K562 (cell line): ENCODE results near the gene SLC5A11.

Source experiments
- ARNT ChIP-seq, 2 experiments: fragments of 450-650 bp; IDR thresholded peaks; 2 replicates each; pipeline ENCODE4 v1.6.1; 2016; ENCODE audit warnings: mild to moderate bottlenecking in 1 of 2
- ETV5 ChIP-seq: sonication (generic); formaldehyde crosslinking; IDR thresholded peaks from 2 replicates; pipeline ENCODE4 v1.4.0; 2020; ENCODE audit warnings: low read depth, mild to moderate bottlenecking, missing genetic modification reagents
- SIN3A ChIP-seq, 2 experiments: fragments of 150-350 bp in 1 of 2; IDR thresholded peaks; 2 replicates each; pipeline ENCODE4 v1.6.1; 2011 to 2016; ENCODE audit warnings: borderline replicate concordance in 2 of 2, low read depth in 2 of 2, low read length in 2 of 2, mild to moderate bottlenecking in 2 of 2, moderate library complexity in 2 of 2; ENCODE audit not compliant: control insufficient read depth in 1 of 2
- SMARCA5 ChIP-seq: fragments of 450-650 bp; IDR thresholded peaks from 2 replicates; pipeline ENCODE4 v1.6.1; 2016
- TBP ChIP-seq: optimal IDR thresholded peaks from 2 replicates; pipeline ENCODE3; 2011; ENCODE audit warnings: low read depth, low read length, improper control_type of control experiment
- ZNF133 ChIP-seq: fragments of 250-450 bp; sonication (Bioruptor Pico); IDR thresholded peaks from 2 replicates; pipeline ENCODE4 v1.4.0; 2020; ENCODE audit warnings: mild to moderate bottlenecking
- ZNF263 ChIP-seq: sonication (generic); formaldehyde crosslinking; IDR thresholded peaks from 2 replicates; pipeline ENCODE4 v1.8.0; 2022; ENCODE audit warnings: mild to moderate bottlenecking, missing genetic modification reagents, borderline replicate concordance
- TF ChIP-seq, protein P1 (sequence below), 3 experiments: IDR thresholded peaks in 2 of 3; conservative IDR thresholded peaks in 1 of 3; 2 replicates each; pipeline ENCODE4 v1.5.1; 2011 to 2012; ENCODE audit warnings: low read length in 3 of 3, mild to moderate bottlenecking in 3 of 3, control low read depth in 2 of 3, improper control_type of control experiment in 1 of 3, inconsistent platforms in 1 of 3, low read depth in 1 of 3, mixed read lengths in 1 of 3, moderate library complexity in 1 of 3; ENCODE audit not compliant: insufficient read depth in 2 of 3

DNA sequence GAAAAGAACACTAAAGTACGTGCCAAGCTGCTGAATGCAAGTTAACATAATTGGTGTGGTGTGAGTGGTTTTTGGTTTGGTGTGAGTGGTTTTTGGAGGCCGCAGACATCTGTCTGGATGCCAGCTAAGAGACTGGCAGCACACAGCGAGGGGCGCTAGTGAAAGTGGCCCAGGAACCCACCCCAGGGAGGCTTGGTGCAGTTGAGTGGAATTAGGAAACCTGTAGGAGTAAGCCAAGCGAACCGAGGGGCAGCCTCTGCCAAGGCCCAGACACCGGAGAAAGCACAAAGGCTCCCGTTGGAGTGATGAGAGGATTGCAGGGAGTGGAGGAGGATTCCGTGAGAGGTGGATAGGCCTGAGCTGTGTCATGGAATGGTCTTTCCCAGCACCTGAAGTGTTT is 24.6 kb upstream of the SLC5A11 start:
- TF ChIP-seq ZNF133 (no peak), TBP (no peak), SIN3A (IDR thresholded peaks at IDR 0.05; ENCODE audit: borderline replicate concordance in 2 of 2, control insufficient read depth in 1 of 2, low read depth in 2 of 2, low read length in 2 of 2) (no peak), ARNT (IDR thresholded peaks at IDR 0.05) (no peak), ZNF263 (no peak), SMARCA5 (no peak), ETV5 (no peak)
- TF ChIP-seq, protein P1, sequence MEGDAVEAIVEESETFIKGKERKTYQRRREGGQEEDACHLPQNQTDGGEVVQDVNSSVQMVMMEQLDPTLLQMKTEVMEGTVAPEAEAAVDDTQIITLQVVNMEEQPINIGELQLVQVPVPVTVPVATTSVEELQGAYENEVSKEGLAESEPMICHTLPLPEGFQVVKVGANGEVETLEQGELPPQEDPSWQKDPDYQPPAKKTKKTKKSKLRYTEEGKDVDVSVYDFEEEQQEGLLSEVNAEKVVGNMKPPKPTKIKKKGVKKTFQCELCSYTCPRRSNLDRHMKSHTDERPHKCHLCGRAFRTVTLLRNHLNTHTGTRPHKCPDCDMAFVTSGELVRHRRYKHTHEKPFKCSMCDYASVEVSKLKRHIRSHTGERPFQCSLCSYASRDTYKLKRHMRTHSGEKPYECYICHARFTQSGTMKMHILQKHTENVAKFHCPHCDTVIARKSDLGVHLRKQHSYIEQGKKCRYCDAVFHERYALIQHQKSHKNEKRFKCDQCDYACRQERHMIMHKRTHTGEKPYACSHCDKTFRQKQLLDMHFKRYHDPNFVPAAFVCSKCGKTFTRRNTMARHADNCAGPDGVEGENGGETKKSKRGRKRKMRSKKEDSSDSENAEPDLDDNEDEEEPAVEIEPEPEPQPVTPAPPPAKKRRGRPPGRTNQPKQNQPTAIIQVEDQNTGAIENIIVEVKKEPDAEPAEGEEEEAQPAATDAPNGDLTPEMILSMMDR (IDR thresholded peaks at IDR 0.05 in 2 of 3, conservative IDR thresholded peaks at IDR 0.05 in 1 of 3; ENCODE audit: insufficient read depth in 2 of 3, low read depth in 1 of 3, low read length in 3 of 3), result no peak
